Neural progenitor cell (in vitro differentiated cells): Measurements from ENCODE around the gene PEX16. TPM values are rescaled to one million over a fixed set of nuclear protein-coding genes. Genes with fewer than 3 reads are reported as not detected.

Experiments used
- DNase-seq: peaks from one replicate; pipeline ENCODE4 v3.0.0-alpha.2; 2016; ENCODE audit warnings: low spot score
- H2AFZ ChIP-seq: fragments of 200-600 bp; sonication (generic); replicated peaks from 2 replicates; pipeline ENCODE4 v1.6.1; 2016; ENCODE audit warnings: antibody characterized with exemption
- H3F3A ChIP-seq: fragments of 200-600 bp; sonication (generic); 2 replicates; pipeline ENCODE4 v1.6.1; 2016; ENCODE audit warnings: antibody characterized with exemption, low read depth
- H3K27ac ChIP-seq: fragments of 200-600 bp; sonication (generic); 2 replicates; pipeline ENCODE4 v1.5.1; 2016; ENCODE audit warnings: mild to moderate bottlenecking
- H3K27me3 ChIP-seq: fragments of 200-600 bp; sonication (generic); 2 replicates; pipeline ENCODE4 v1.6.1; 2016; ENCODE audit warnings: mild to moderate bottlenecking, moderate library complexity
- H3K36me3 ChIP-seq: fragments of 200-600 bp; sonication (generic); 2 replicates; pipeline ENCODE4 v1.5.1; 2016
- H3K4me1 ChIP-seq: fragments of 200-600 bp; sonication (generic); 2 replicates; pipeline ENCODE4 v1.6.1; 2016; ENCODE audit warnings: mixed run types
- H3K4me2 ChIP-seq: fragments of 200-600 bp; sonication (generic); 2 replicates; pipeline ENCODE4 v1.6.1; 2016
- H3K4me3 ChIP-seq: fragments of 200-600 bp; sonication (generic); 2 replicates; pipeline ENCODE4 v1.5.1; 2016
- H3K79me2 ChIP-seq: fragments of 200-600 bp; sonication (generic); 2 replicates; pipeline ENCODE4 v1.6.1; 2016; ENCODE audit warnings: low read depth
- H3K9ac ChIP-seq: fragments of 200-600 bp; sonication (generic); 2 replicates; pipeline ENCODE4 v1.6.1; 2016
- H3K9me3 ChIP-seq: fragments of 200-600 bp; sonication (generic); 2 replicates; pipeline ENCODE4 v1.5.1; 2016; ENCODE audit warnings: low read depth
- H4K20me1 ChIP-seq: fragments of 200-600 bp; sonication (generic); 2 replicates; pipeline ENCODE4 v1.6.1; 2016; ENCODE audit warnings: low read depth
- H3K27ac Mint-ChIP-seq: 3 replicates; pipeline ENCODE4 v1.8.0; 2021; ENCODE audit warnings: mixed read lengths
- H3K27me3 Mint-ChIP-seq: 2 replicates; pipeline ENCODE4 v1.8.0; 2022; ENCODE audit warnings: low read depth, mild to moderate bottlenecking, inconsistent platforms, moderate library complexity, mixed read lengths; ENCODE audit not compliant: insufficient read depth
- H3K36me3 Mint-ChIP-seq: 3 replicates; pipeline ENCODE4 v1.8.0; 2021; ENCODE audit warnings: mixed read lengths
- H3K4me1 Mint-ChIP-seq: 3 replicates; pipeline ENCODE4 v1.8.0; 2021; ENCODE audit warnings: mixed read lengths
- H3K4me3 Mint-ChIP-seq: 3 replicates; pipeline ENCODE4 v1.8.0; 2021; ENCODE audit warnings: mild to moderate bottlenecking, moderate library complexity, mixed read lengths
- H3K9me3 Mint-ChIP-seq: 3 replicates; pipeline ENCODE4 v1.8.0; 2020; ENCODE audit warnings: mixed read lengths
- CTCF ChIP-seq: fragments of 200-600 bp; sonication (generic); IDR thresholded peaks from 2 replicates; pipeline ENCODE4 v1.5.1; 2017; ENCODE audit warnings: antibody characterized with exemption, mild to moderate bottlenecking
- EZH2 ChIP-seq: fragments of 200-600 bp; sonication (generic); IDR thresholded peaks from 2 replicates; pipeline ENCODE4 v1.6.1; 2017; ENCODE audit warnings: antibody characterized with exemption, mild to moderate bottlenecking, moderate library complexity
- EZH2phosphoT487 ChIP-seq: fragments of 200-600 bp; sonication (generic); IDR thresholded peaks from 2 replicates; pipeline ENCODE4 v1.6.1; 2017; ENCODE audit warnings: antibody characterized with exemption
- total RNA-seq: library from RNA; depleted of rRNA; stranded (reverse); fragments of >200 nt; gene quantifications from 2 replicates; pipeline ENCODE4 v1.2.3, GENCODE V29; 2015; ENCODE audit warnings: low replicate concordance

The PEX16 gene
- total RNA-seq, 1 donor from 2014 or later: 11.6 TPM

DNA sequence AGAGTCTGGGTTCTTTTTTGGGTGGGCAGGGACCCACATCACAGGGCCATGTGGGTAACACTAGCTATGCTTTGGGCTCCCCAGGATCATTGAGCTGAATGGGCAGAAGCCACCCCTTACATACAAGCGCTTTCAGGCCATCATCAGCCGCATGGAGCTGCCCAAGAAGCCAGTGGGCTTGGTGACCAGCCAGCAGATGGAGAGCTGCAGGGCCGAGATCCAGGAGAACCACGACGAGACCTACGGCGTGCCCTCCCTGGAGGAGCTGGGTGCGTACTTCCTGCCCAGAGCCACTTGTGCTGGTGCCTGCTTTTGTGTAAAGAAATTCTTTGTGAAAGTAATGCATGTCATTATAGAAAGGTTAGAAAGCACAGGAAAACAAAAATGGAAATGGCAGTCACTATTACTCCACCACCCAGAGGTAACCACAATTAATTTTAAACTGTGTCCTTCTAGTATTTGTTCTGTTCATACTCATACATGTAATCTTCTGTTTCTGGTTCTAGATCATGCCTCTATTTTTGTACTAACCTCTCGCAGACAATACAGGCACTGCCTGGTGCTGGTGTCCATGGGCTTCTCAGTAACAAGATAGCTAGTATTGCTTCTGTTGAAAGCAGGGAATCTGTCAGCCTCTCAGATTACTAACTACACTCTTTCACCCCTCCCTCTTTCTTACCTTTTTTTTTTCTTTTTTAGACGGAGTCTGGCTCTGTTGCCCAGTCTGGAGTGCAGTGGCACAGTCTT lies 56.7 kb downstream of the PEX16 start:
- Histone ChIP-seq H3K9me3 (no peaks in the 10 kb centered on the region), H3K9ac (no peak overlapping the region), H3K27me3 (no peaks in the 10 kb centered on the region), H2AFZ (no peak overlapping the region), H3K4me1 (peaks cover 9% of the 10 kb centered on the region), H4K20me1 (peaks cover 14% of the 10 kb centered on the region), H3F3A (no peaks in the 10 kb centered on the region), H3K4me3 (no peak overlapping the region), H3K4me2 (no peak overlapping the region), H3K36me3 (no peaks in the 10 kb centered on the region), H3K79me2 (no peaks in the 10 kb centered on the region), H3K27ac (no peak overlapping the region)
- Mint-ChIP-seq H3K27me3 (peaks cover 2% of the 10 kb centered on the region), H3K9me3 (no peaks in the 10 kb centered on the region), H3K4me3 (no peak overlapping the region), H3K4me1 (peaks cover 9% of the 10 kb centered on the region), H3K27ac (no peak overlapping the region), H3K36me3 (peaks cover 8% of the 10 kb centered on the region)
- no peak for DNase-seq
- TF ChIP-seq EZH2 (no peak), EZH2phosphoT487 (no peak), CTCF (no peak)

DNA sequence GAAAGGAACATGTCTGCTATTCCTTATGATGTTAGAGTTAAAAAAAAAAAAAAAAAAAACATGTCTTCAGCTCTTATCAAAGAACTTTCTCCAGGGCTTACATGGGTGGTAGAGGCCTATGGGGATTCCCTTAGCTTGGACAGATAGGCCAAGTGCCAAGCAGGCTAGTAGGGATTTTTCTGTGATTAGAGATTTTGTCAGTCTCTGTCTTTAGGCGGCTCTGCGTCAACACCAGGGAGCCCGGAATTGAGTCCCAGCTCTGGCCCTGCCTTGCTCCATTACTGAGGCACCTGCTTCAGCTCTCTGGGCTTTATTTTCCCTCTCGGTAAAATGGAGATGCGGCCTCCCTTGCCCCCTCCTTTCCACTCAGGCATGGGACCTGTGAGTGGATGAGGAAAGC lies 57.3 kb downstream of the PEX16 start:
- Histone ChIP-seq H3K9ac (no peak overlapping the region), H3K27ac (no peak overlapping the region), H3K9me3 (no peaks in the 10 kb centered on the region), H2AFZ (no peak overlapping the region), H3K27me3 (no peaks in the 10 kb centered on the region), H3F3A (no peaks in the 10 kb centered on the region), H3K36me3 (no peaks in the 10 kb centered on the region), H3K4me1 (peaks cover 10% of the 10 kb centered on the region), H3K79me2 (no peaks in the 10 kb centered on the region), H4K20me1 (peaks cover 14% of the 10 kb centered on the region), H3K4me2 (no peak overlapping the region), H3K4me3 (no peak overlapping the region)
- DNase-seq: no peak
- Mint-ChIP-seq H3K9me3 (no peaks in the 10 kb centered on the region), H3K27me3 (peaks cover 2% of the 10 kb centered on the region), H3K36me3 (peaks cover 8% of the 10 kb centered on the region), H3K4me3 (no peak overlapping the region), H3K4me1 (peaks cover 11% of the 10 kb centered on the region), H3K27ac (no peak overlapping the region)
- no peak for TF ChIP-seq EZH2phosphoT487
- no peak for TF ChIP-seq EZH2
- TF ChIP-seq CTCF: no peak

Other genes with a start within 250 kb of the PEX16 start
- gene SLC35C1, start 112.7 kb downstream of the PEX16 start, total RNA-seq: 1.3 and 3.2 TPM in 2 replicates
- gene CRY2, start 70.4 kb downstream of the PEX16 start, total RNA-seq: 15.8 and 18.7 TPM in 2 replicates
- gene MAPK8IP1, start 32.2 kb downstream of the PEX16 start, total RNA-seq: 3.7 and 11.0 TPM in 2 replicates
- 0.99 TPM in 1 of 2 replicates, not detected in the other for gene FREY1, start 10.6 kb downstream of the PEX16 start, total RNA-seq
- gene LARGE2, start 4.8 kb upstream of the PEX16 start, total RNA-seq: 5.0 and 13.4 TPM in 2 replicates
- gene PHF21A, start 203.6 kb upstream of the PEX16 start, total RNA-seq: 33.9 and 49.6 TPM in 2 replicates